GM19238 (cell line): ENCODE measurements around the gene JAM2.

Experiments used
- DNase-seq: peaks from one replicate; pipeline ENCODE4 v3.0.0; 2011; ENCODE audit warnings: low spot score; ENCODE audit not compliant: insufficient read length

The JAM2 gene

DNA sequence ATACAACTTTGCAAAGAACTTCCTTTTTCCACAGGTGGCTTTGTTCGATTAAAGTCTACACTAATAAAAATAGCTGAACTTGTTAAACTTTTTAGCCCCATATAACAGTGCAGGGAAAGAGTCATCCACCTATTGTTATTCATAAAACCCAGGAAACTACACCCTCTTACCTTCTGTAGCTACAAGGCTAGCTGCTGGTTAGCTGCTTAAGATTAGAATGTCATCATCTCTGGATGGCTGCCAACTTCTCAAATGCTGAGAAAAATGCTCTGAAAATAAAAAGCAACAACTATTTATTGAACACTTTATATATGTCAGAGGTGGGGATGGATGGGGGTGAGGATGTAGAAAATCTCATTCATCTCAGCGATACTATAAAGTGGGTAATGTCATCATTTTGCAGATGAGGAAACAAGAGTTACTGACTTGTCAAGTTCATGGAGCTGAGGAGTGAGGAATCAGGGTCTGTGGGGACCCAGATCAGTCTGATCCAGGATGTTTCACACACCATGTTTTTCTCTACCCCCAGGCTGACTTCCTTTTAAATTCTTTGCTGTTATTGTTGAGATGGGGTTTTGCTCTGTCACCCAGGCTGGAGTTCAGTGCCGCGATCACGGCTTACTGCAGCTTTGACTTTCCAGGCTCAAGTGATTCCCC, 78.6 kb downstream of the JAM2 start:
- no peak for DNase-seq

DNA sequence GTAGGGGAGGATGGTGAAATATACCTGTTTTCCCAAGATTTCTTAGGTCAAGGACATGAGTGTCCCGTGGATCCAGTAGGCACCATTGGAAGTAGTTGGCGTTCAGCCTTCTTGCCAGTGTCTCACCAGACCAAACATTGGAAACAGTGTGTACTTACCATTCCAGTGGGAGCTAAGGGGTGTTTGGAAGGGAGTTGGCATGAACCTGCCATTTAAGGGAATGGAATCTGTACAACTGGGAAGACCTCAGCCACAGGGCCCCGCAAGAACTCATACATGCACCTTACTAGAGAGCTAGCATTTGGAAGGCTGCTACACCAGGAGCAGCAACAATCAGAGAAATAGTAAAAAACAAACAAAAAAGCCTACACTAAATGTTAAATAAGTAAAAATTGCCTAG, 82.9 kb downstream of the JAM2 start:
- DNase-seq = no peak

DNA sequence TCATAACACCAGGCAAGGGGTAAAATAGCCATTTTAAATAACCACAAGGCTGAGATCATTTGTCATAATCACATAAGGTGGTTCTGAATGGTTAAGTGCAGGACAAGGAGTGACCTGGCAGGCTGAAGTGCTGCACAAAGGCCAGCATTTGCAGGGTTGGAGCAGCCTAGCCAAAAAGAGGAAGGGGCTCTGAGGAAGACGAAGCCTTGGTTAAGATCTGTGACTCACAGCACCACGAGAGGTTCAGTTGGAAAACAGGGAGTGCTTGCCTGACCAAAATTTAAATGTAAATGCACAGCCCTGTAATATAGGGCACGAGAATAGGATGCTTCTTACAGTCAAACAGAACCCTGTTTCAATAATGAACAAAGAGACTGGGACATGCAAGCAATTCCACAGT, 83.6 kb downstream of the JAM2 start:
- DNase-seq = no peak

DNA sequence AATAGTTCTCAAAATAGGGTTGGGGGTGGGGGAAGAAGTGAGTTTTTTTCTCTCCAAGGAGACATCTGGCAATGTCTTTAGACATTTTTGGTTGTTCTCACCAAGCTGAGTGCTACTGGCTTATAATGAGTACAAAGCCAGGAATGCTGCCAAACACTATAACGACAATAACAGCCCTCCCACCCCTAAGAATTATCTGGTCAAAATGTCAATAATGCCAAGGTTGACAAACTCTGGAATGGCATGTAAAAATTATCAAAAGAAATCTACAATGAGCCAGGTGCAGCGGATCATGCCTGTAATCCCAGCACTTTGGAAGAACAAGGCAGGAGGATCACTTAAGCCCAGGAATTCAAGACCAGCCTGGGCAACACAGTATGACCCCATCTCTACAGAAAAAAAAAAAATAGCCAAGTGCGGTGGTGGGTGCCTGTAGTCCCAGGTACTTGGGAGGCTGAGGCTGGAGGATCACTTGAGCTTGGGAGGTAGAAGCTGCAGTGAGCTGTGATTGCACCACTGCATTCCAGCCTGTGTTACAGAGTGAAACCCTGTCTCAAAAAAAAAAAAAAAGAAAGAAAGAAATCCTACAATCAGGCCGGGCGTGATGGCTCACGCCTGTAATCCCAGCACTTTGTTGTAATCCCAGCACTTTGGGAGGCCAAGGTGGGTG, 93.2 kb downstream of the JAM2 start:
- no peak for DNase-seq

DNA sequence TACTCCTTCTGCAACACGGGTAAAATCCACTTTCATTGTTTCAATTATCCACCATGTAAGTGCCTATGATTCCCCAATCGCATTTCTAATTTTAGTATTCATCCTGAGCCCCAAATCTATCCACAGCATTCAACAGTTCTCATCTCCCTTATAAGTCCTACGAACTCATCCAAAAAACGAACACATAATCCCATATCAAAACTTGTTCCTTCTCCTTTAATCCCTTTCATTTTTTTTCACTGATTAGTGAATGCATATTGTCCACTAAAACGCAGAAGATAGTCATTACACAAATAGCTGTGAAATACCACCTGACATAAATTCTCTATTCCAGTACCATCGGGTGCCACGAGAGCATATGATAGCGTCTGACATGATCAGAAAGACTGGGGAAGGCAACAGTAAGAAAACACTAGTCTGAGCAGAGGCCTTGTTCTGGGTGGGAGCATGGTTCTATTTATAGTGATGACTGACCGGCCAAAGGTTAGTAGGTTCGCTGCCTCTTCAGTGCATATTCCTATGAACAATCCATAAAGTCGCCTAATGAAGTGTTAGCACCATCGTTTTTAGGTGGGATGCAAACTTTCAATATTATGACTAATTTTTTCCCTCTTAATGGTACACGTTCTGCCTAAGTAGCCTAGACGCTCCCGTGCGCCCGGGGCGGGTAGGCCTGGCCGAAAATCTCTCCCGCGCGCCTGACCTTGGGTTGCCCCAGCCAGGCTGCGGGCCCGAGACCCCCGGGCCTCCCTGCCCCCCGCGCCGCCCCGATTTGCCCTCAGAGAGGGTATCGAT, 95.0 kb downstream of the JAM2 start:
- DNase-seq = no peak

DNA sequence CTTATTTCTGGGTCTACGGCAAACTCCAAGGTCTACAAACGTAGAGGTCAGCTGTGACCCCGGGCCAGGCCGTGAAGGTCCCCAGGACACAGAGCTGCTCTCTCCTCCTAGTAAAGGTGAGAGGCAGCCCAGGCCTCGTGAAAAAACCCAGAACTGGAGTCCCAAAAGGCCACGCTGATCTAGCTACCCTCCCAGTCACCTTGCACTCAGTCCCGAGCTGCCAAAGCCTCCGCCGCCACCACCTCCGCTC, 95.5 kb downstream of the JAM2 start:
- DNase-seq = no peak

DNA sequence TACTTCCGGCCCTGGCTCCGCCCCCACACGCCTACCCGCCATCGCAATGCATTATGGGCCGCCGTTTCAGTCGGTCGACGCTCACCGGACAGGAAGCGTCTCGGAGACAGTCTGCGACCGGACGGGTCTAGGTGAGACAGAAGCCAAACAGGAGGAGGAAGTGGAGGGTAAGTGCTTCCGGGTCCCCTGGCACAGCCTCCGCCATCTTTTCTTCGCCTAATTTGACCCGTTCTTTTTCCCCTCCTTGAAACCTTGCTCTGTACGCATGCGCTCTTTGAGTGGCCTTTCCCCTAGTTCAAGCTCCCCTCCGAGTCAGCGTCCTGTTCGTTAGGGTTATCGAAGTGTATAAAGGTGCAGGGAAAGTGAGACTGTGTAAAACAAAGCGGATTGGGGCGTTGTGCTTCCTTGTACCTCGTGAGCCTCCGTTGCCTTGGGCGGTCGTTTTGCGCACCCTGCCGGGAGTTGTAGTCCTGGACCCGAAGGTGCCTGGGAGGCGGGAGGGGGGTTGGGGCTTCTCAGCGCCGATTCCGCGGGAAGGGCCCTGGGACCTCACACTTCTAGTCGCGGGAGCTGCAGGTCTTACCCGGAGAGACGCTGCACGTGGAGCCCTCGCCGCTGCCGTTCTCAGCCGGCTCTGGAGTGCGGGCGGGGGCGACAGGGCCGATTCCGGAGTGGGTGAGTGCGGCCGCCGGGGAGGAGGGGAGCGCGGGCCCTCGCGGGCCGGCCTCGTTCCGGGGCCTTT, 96.0 kb downstream of the JAM2 start, which contains the start of the genes ATP5PF and GABPA:
ATP5PF (minus strand) TSS at position 1 of the 742 bp plus-strand sequence. CDS start 5,110 bp downstream, outside the sequence.
GABPA (plus strand) TSS at position 69 of the 742 bp plus-strand sequence. CDS start 6,627 bp downstream, outside the sequence.
- DNase-seq = peak; percentile 66

DNA sequence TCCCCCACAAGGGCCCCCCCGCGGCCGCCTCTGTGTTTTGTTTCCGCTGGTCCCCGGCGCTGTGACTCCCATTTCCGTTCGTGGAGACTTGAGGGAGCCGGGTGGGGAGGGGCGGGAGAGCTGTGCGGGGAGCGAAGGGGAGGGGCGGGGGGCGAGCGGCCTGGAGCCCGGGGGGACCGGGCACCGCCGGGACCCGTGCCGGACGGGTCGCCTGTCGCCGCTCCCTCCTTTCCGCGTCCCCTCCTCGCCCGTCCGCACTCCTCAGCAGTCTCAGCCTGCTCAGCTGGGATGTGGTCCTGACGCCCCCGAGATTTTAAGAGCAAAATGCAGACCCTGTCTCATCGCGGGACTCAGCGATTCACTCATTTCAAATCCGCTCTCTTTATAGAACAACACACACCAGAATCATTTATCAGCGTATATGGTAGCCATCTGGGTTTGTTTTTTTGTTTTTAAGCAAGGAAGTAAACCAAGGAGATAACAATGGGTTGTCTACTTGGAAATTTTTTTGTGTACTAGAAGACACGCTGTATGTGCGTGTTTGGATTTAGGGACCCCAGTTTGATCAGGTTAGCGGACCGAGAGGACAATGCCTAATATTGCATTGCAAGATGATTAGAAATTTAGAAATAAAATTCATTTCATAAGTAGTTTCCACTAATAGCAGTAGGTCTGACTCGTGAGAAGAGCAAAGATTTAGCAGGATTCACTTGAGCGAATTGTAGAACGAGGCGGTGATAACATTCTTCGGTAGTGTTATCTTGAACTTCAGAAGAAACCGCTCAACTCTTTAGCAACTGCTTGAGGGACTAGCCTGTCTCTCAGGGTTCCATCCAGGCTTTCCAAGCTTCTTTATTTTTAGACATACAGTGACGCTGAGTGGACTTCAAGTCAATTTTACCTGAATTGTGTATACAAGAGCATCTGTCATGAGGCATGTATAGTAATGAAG, 96.9 kb downstream of the JAM2 start:
- DNase-seq = peak; percentile 33

DNA sequence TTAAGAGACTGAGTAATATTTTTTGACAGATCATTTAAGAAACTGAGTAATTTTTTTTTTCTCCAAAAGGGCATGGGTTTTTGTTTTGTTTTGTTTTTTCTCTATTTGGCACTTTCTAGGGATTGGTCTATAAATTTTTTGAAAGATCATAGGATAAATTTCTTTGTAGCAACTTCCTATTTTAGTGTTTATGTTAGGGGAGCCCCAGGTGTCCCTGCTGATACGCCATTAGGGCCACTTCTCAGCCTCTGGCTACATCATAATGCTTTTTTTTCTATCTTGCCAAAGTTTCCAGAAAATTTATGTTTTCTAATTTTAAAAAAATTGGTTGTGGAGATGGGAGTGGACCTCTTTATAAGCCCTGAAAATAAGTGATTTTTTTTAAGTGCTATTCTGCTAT, 98.4 kb downstream of the JAM2 start:
- no peak for DNase-seq

DNA sequence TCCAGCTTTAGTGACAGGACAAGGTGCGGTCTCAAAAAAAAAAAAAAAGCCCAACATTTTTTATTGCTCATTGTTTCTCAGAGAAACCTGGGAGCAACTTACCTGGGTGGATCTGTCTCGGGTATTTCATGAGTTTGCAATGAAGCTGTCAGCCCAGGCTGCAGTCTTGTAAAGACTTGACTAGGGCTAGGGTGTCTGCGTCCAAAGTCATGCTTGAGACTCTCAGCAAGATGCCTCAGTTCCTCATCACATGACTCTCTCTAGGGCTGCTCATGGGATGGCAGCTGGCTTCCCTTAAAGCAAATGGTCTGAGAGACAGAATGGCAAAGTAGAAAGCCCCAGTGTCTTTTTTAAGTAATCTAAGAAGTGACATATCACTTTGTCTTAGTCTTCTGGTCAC, 103.8 kb downstream of the JAM2 start:
- no peak for DNase-seq

DNA sequence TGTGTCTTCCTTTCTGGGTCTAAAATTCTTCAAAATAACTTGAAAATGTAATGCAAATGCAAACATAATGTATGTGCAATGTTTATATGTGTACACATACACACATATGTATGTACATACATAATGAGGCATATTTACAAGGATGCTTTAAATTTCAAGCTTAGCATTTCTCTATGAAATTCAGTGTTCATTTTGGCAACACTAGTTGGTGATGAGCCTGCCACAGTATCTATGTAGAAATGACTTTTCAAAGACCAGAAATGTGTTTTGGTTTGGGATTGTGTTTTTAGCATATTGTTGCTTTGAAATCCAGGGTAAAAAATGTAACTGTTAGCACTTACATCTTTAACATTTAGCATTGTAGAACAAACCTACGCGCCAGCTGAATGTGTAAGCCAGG, 105.8 kb downstream of the JAM2 start:
- DNase-seq = no peak

DNA sequence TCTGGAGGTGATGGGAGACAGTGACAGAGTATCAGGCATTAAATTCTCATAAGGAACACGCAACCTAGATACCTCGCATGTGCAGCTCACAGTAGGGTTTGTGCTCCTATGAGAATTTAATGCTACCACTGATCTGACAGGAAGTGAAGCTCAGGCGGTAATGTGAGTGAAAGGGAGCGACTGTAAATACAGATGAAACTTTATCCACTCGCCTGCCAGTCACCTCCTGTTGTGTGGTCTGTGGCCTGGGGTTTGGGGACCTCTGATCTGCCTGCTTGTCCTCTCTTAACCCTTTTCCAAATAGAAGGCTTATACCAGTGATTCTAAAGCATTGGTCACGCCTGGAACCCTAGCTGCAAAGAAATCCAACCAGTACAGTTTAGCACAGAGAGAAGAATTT, 111.0 kb downstream of the JAM2 start:
- no peak for DNase-seq

DNA sequence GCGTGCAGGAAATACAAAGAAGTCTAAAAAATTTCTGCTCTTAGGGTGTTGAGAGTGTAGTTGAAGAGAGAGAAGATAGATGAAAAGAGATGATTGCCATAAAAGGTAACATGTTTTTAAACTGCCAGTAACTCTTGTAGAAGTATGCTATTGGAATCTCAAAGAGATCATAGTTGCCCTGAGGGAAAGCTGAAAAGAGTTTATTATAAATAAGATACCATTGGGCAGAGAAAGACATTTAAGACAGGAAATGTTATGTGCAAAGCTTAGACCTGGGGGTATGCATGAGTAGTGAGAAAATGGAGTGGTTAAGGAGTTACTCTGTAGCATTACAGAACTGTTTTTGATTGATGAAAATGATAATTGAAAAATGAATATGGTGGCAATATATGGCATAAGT, 113.4 kb downstream of the JAM2 start:
- DNase-seq = no peak

DNA sequence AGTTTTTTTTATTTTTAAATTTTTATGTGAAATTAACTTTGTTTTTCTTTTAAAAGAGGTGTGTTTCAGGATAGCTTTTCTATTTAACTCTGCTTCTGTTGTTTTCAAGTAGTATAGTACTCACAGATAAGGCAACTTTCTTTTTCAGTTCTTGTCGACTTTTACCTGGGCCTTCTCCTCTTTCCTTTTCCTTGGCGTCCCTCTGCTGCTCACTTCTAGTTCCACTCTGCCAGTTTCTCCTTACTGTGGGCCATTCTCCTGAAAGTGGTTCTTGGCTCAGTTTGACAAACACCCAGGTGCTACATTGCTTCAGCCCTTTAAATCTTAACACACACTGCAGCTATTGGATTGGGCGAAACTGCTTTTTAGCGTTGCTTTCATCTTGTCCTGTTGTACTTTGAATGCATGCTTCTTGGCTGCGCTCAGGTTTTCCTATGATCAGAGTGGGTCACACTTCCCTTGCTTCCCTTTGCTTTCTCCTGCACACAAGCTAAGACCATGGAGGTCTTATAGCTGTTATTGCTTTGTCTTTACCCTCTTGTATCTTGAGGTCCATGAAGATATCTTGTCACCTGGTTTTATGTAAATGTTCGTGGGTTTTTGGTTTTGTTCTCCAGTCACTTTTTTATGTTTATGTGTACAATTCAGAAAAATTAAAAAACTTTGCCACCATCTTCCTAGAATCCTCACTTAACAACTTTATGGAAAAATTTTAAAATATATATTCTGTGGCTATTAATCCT, 117.3 kb downstream of the JAM2 start:
- DNase-seq = no peak

DNA sequence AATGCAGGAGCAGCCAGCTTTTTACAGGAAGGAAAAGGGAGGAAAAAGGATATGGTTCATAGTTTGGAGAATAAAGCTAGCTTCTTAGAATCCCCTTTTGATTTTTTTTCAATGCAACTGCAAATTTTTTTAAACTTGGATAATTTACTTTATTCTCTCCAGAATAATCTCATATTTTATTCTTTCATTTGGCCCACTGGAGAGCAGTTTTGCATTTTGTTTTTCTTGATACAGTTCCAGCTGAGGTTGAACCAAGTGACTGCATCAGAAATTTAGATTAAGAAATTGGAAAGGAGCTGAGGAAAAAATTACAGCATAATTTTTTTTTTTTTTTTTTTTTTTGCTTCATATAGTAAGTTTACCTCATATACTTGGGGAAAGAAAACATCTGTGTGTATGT, 118.5 kb downstream of the JAM2 start:
- DNase-seq = no peak

DNA sequence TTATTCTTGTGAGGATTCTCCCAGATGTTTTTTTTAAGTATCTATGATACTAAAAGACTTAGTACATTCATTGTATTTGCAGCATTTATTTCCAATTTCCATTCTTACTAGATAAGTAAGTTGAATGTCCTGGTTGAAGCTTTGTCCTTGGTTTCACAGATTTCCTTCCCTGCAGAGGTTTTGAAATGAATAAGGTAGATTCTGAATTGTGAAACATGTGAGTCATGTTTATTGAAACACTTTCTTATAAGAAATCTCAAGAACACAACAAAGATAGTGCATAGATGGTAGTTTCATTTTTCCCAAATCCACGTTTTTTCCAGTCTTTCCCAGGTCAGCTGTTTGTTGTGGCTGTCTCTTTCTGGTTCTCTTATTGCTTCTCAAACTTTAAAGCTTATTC, 120.5 kb downstream of the JAM2 start:
- no peak for DNase-seq

DNA sequence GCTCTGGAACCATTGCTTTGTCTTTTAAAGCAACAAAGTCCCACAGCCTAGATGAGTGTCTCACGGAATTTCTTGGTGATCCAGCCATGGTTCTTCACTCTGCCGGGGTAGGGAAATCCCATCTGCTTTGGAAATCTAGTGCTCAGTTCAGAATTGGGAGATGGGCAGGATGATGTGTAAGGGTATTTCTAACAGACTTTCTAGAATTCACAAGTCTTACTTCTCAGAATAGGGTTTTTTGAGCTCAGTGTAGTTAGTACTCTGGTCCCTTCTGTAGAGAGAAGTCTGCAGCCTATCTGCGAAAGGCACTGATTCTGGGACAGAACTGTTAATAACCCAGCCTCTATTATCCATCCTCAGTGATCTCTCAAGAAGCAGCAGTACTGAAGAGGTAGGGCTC, 121.0 kb downstream of the JAM2 start:
- no peak for DNase-seq

DNA sequence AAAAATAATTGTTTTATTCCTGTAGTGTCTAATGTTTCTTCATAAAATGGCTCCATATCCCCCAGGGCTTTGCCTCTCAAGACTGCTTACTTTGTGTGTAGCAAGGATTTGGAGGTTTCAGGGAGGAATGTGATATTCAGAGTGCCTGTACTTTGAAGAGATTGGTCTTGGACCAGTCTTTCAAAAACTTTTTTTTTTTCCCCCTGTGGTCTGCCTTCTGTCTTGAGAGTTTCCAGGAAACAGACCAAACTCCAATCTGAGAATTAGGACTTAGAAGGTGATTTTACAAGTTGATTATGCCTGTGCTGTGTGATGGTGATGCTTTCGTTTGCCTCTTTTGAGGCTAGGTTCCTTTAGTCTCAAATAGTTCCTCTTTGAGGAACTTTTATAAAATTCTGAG, 121.6 kb downstream of the JAM2 start:
- DNase-seq = no peak

DNA sequence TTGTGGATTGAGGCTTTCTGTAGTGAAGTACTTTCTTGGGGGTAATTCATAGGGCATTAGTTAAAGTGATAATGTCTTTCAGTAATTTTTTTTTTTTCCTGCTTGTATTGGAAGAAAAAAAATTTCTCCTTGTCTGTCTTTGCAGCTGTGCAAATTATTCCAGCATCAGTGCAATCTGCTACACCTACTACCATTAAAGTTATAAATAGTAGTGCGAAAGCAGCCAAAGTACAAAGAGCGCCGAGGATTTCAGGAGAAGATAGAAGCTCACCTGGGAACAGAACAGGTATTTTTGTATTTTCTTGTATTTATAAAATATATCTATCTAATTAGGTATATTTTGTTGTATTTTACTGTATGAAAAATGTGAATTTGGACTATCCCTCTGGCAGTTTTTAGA, 125.0 kb downstream of the JAM2 start:
- DNase-seq = no peak
